GM18520 (cell line): ENCODE data around the gene GDPD1.
"Not testable (repeated sequence)": the region's sequence is repeated elsewhere in the genome, so short reads cannot be mapped to it uniquely, and the experiment has no call there.

Experiments used
- ATAC-seq: cut with Tn5 transposase; IDR thresholded peaks from one replicate; pipeline ENCODE4 v1.9.1; 2021; ENCODE audit not compliant: unreplicated experiment

Gene GDPD1

DNA sequence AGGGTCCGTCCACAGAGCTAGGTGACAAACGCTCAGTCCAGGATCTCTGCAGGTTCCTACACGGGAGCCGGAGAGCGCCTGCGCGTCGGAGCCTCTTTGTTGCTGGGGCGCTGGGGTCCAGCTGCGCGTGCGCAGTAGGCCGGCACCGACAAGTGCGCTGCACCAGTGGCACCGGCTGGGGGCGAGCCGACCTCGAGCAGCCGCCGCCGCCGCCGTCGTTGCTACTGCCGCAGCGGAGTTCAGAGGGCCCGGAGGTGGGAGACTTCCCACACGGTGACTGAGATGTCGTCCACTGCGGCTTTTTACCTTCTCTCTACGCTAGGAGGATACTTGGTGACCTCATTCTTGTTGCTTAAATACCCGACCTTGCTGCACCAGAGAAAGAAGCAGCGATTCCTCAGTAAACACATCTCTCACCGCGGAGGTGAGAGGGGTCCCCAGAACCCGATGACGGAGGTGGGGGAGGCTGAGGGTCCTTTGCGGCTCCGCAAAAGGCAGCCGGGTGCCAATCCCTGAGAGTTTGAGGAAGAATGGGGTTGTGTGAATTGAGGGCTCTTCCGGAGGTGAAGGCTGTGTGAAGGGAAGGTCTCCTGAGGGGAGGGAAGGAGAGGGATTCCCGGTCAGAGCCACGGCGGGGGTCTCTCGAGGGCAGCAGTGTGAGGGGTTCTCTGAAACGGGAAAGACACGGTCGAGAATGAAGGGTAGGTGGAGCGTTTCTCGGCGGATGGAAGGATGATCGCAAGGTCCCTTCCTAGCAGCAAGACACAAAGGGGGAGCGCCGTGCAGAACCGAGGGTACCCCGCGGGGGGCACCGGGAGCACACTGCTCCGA, at the start of gene GDPD1:
Gene GDPD1 (plus strand): TSS at position 184 of the 831 bp plus-strand sequence. CDS start 99 bp downstream, at position 283.
- peak; percentile 89 for ATAC-seq

DNA sequence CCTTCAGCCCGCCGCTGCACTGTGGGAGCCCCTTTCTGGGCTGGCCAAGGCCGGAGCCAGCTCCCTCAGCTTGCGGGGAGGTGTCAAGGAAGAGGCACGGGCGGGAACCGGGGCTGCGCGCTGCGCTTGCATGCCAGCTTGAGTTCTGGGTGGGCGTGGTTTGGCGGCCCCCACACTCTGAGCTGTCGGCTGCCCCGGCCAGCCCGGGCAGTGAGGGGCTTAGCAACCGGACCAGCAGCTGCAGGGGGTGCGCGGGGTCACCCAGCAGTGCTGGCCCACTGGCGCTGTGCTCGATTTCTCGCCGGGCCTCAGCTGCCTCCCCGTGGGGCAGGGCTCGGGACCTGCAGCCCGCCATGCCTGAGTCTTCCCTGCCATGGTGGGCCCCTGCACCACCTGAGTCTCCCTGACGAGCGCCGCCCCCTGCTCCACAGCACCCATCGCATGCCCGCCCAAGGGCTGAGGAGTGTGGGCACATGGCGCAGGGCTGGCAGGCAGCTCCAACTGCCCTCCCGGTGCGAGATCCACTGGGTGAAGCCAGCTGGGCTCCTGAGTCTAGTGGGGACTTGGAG, 47.8 kb upstream of the GDPD1 start:
- no peak for ATAC-seq

DNA sequence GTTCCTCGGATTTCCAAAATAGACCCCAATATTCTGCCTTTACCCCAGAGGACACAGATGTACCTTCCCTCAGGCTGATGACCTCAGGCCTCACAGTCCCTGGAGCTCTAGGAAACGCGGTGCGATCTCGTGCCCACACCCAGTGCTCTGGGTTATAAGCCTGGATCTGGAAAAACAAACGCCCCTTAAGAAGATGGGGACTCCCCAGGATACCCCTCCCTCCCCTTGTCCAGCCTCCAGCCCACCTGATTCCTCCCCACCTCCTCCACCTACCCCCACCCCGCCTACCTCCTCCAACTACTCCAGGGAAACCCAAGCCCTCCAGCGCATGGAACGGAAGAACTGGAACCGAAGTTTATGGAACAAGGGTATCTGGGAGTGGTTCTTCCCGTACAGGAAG, 45.6 kb upstream of the GDPD1 start:
- ATAC-seq = no peak

DNA sequence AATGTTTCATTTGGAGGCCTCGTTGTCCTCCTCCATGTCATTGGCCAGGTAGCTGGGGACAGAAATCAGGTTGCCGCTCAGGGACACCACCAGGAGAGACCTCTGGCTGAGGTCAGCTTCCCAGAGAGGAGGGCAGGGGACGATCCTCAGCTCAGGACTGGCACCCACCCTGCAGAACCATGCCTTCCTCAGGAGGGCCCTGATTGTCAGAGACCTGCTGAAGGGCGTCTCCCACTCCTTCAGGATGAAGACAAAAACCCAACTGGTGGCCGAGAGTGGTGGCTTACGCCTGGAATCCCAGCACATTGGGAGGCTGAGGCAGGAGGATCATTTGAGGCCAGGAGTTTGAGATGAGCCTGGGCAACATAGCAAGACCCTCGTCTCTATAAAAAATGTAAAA, 45.2 kb upstream of the GDPD1 start:
- no peak for ATAC-seq

DNA sequence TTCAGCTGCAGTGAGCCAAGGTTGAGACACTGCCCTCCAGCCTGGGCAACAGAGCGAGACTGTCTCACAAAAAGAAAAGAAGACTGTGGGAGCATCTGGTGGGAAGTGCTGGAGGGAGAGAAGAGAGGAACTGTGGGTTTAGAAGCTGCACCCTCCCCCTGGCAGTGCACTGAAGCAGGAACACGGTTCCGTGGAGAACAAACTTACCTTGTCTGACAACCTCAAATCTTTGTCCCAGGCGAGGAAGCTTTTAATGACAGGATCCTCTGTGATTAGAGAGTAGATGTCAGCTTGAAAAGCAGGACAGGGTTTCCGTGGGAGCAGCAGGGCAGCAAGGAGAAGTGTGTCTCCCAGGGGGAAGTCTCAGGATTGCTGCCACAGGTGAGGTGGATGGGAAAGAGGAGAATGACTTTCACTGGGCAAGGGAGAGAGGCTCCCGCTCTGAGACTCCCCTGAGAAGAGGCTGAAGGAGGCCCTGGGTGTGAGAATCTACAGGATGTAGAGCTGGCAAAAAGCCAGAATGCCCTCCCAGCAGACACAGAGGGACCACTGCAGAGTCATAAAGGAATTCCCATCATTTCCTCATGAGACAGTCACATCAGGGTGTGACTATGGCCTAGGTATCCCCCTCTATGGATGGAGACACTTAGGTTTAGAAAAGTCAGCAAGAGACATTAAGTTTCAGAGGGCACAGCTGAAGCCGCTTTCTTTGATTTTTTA, 41.9 kb upstream of the GDPD1 start:
- no peak for ATAC-seq

DNA sequence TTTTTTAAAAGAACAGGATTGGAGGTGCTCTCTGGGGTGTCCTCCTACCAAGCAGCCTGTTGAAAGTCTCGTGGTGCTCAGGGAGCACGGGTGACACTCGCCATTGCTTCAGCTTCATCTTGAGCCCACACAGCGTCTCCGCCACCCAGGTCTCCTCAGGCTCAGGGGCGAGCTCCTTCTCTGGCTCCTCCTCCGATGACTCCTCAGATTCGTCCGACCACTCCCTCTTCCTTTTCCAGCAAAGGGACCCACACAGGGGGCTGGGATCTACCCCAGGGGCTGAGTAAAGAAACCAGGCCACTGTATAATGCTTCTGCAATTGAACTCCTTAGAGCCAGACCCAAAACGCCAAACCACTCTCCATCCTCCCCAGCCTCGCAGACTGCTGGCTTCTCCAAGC, 40.7 kb upstream of the GDPD1 start:
- ATAC-seq = not testable (repeated sequence)

DNA sequence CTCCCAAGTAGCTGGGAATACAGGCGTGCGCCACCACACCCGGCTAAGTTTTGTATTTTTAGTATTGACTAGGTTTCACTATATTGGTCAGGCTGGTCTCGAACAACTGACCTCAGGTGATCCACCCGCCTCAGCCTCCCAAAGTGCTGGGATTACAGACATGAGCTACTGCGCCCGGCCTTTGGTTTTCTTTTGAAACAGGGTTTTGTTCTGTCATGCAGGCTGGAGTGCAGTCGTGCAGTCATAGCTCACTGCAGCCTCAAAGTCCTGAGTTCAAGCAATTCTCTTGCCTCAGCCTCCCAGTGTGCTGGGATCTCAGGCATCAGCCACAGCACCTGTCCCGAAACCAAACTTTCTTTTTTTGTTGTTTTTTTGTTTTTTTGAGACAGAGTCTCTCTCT, 39.7 kb upstream of the GDPD1 start:
- no peak for ATAC-seq

DNA sequence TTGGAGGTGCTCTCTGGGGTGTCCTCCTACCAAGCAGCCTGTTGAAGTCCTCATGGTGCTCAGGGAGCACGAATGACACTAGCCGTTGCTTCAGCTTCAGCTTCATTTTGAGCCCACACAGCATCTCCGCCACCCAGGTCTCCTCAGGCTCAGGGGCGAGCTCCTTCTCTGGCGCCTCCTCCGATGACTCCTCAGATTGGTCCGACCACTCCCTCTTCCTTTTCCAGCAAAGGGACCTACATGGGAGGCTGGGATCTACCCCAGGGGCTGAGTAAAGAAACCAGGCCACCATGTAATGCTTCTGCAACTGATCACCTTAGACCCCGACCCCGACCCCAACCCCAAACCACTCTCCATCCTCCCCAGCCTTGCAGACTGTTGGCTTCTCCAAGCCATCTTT, 38.8 kb upstream of the GDPD1 start:
- no peak for ATAC-seq

DNA sequence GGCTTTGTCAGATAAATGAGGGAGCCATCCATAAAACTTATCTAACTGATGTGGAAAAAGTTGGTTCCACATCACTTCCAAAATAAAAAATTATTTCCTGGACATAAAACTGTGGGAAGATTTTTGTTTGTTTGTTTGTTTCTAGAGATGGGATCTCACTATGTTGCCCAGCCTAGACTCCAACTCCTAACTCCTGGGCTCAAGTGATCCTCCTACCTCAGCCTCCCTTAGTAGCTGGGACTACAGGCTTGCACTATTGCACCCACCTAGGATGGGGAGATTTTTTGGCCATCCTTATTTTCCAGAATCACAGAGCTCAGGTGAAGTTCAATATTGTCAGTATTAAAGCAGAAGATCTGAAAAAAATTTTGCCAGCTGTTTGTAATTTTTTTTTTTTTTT, 34.3 kb upstream of the GDPD1 start:
- no peak for ATAC-seq

DNA sequence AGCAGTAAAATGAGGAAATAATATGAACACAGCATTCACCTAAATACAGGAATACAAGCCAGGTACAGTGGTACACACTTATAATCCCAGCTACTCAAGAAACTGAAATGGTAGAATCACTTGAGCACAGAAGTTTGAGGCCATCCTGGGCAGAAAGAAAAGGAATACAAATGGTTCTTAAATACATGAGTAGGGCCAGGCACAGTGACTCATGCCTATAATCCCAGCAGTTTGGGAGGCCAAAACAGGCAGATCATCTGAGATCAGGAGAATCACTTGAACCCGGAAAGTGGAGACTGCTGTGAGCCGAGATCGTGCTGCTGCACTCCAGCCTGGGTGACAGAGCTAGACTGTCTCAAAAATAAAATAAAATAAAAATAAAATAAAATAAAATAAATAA, 33.5 kb upstream of the GDPD1 start:
- no peak for ATAC-seq

DNA sequence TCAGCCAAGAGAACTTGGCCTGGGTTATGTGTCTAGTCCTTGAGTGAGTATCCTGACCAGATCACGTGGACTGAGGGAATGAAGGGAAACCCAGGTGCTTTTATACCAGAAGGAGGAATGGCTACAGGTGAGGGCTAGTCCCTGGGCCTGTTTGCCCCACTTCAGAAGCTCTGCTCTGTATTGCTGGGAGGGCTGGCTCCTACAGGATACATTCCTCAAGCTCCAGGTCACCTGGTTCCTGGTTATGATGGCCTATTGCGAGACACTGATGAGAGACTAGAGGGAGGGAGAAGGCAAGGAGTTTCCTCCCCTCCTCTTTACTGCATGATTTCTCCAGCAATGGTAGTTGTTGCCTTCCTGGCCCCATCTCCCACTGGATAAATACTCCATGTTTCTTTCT, 29.5 kb upstream of the GDPD1 start:
- no peak for ATAC-seq

DNA sequence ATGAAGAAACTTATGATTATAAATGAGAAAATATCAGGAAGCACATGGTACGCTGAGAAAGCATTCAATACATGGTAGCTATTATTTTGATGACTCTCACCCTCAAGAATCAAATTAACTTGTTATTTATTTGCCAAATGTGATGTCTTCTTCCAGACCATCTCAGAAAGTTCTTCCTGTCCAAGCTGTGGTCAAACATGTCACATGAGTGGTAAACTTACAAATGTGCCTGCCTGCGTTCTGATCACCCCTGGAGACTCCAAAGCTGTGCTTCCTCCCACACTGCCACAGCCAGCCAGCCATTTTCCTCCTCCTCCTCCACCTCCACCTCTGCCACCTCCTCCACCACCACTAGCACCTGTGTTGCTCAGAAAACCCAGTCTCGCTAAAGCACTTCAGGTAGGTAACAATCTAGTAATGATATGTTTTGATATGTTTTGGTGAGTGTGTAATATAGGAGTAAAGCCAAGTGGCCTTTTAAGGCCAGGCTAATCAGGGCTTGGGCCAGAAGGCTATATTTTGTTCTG, 26.9 kb upstream of the GDPD1 start:
- no peak for ATAC-seq

DNA sequence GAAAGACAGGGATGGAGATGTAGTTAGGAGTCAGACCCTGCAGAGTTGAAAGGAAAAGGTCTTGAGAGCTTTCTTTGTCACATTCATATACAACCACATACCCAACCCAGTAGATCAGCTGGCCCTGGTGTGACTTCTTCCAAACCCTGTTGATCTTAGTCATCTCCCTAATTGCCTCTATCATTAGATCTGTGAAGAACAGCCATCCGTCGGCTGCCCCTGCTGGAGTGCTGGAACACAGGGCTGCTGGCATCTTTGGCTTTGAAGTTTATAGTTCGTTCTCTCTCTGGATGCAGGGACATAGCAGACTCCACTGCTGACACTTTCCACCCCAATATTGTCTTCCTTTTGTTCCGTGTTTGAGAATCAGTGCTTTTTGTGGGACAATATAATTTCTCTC, 20.9 kb upstream of the GDPD1 start:
- ATAC-seq = no peak

DNA sequence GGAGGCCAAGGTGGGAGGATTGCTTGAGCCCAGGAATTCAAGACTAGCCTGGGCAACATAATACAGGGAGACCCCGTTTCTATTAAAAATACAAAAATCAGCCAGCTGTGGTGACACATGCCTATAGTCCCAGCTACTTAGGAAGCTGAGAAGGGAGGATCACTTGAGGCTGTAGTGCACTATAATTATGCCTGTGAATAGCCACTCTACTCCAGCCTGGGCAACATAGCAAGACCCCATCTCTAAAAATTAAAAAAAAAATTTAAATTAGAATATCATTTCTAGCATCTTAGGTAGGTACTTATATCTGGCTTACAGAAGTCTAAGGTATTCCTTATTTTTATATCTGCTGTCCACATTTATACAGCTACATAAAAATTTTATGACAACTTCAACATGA, 18.0 kb upstream of the GDPD1 start:
- no peak for ATAC-seq

DNA sequence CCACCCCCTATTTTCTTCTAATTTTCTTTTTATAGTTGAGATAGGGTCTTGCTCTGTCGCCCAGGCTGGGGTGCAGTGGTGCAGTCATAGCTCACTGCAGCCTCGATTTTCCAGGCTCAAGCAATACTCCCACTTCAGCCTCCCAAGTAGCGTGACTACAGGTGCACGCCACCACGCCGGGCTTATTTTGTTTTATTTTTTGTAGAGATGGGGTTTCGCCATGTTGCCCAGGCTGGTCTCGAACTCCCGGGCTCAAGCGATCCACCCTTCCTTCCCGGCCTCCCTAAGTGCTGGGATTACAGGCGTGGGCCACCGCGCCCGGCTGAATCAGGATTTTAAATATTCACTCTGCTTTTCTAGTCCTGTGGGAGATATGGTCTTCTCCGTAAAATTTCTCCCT, 941 bp upstream of the GDPD1 start:
- ATAC-seq = no peak

DNA sequence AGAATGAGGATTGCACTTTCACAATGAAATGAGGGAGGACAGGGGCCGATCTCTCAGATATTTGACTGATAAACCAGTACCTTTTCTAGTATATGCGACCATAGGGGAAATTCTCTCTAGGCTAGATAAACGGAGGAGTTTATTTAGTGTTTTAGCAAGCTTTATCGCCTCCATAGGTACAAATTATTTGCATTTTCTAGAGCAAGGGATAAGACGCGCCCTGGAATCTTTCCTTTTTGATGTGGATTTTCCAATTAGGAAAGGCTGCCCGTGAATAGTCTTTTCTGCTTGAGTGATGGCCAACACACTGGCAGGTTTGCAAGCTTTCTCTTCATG, 351 bp upstream of the GDPD1 start:
- no peak for ATAC-seq

DNA sequence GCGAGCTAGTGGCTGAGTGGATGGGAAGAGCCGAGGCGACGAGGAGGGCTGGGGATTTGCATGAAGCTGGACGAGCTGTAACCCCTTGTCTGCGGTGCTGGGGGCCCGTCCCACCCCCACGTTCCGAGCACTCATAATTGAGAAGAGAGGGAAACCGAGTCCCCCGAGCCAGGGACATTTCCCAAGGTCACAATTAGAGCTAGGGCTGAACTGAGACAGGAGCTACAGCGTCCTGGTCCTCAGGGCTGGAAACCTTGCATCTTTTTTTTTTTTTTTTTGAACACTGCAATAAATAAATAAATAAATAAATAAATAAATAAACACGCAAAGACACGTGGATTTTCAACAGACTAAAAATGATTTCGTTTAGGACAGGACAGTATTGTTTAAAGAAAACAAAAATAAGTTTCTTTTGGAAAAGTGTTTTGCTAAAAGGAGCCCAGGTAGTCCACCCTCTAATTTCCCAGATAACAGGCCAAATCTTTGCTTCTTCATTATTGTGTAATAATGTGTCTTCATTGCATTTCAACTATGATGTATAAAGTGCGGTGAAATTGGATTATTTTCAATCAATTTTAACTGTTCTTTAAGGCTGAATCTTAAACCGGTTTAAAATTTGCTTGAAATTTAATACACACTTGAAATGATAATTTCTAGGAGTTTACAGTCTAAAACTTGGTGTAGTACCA, 992 bp downstream of the GDPD1 start:
- ATAC-seq = no peak

DNA sequence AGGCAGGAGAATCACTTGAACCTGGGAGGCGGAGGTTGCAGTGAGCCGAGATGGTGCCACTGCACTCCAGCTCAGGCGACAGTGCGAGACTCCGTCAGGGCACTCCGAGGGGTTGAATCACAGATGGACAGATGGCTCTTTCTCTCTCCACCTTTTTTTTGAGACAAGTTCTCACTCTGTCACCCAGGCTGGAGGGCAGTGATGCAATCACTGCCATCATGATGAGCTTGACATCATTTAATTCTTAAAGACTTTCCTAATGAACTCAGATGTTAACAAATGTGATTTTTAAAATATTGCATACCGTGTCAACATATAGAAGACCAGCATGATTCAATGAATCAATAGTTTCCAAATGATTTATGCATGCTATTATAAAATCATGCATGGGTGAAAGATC, 3.5 kb downstream of the GDPD1 start:
- ATAC-seq = no peak

DNA sequence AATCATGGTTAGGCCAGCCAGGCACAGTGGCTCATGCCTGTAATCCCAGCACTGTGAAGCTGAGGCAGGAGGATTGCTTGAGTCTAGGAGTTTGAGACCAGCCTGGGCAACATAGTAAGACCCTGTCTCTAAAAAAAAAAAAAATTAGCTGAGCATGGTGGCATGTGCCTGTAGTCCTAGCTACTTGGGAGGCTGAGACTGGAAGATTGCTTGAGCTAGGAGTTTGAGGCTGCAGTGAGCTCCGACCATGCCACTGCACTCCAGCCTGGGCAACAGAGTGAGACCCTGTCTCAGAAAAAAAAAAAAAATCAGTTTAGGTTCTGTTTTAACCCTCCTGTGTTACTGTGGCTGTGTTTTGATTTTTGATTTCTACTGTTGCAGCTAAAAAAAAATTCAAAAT, 8.3 kb downstream of the GDPD1 start:
- ATAC-seq = not testable (repeated sequence)

DNA sequence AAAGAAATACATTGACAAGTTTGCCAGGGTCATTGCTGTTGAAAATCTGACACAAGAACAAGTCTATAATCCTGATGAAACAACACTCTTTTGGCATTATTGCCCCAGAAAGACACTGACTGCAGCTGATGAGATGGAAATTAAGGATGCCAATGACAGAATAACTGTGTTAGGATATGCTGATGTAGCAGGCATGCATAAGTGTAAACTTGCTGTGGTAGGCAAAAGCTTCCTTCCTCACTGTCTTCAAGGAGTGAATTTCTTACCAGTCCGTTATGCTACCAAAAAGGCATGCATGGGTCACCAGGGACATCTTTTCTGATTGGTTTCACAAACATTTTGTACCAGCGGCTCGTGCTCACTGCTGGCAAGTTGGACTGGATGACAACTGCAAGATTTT, 10.5 kb downstream of the GDPD1 start:
- no peak for ATAC-seq

DNA sequence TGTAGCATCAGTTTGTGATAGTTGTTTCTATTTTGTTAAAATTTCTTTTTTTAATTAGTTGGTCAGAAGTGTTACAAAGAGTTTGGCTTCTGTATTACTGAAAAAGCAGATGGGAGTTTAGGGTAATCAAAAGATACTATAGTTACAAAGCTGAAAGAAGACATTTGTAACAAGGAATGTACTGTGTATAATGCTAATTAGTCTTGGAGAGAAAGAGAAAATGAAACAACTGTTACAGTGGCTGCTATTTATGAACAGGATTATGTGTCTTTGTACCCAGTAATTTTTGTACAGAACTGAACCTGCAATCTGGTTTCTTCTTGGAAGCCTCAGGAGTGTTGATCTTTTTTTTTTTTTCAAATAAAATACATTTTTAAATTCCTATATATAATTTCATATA, 14.3 kb downstream of the GDPD1 start:
- ATAC-seq = no peak

DNA sequence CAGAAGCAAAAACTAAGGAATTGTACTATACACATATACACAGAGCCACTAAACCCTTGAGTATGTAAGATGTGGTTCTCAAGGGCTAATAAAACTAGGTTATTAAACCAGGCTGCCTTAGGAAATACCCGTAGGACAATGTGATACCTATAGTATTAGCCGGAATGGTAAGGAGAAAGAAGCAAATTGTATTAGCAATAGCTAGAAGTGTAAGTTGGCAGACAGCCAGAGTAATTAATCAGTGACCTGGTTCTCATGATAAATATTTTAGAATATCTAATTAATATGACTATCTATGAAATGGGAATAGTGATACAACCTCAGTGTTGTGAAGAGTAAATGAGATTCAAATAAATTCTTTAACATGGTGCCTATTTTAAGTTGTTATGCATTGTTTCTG, 18.6 kb downstream of the GDPD1 start:
- no peak for ATAC-seq
